ENCODE data around the gene SNAPC2.

DNA sequence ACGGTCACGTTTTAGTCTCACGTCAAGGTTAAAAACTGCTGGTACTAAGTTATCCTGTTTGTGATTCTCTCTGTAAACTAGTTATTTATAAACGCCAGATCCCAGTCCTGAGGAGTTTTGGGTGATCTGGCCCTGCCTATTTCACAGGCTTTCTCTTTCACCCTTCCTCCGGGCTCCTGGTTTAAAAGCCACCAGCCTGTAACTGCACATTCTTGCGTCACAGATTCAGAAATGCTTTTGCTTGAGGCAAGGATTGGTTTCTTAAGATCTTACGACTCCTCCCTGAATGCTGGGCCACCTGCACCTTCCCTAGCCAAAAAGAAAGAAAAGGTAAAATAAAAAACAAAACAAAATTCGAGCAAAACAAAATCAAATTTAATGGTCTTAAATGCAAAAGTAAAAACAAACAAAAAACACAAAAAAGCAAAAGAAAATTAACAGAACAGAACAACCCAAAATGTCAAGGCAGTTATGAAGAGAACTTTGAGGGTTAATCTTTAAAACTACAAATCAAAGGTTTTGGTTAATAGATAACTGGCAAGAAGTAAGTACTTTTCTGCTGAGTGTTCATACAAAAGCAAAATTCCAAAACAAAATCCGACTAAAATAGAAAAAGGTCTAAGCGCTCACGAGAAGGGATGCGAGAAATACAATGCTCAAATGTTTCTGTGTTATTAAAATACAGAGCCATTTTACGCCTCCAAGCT, 41.9 kb downstream of the SNAPC2 start:
- TF ChIP-seq POLR2A (IDR thresholded peaks at IDR 0.05; ENCODE audit: extremely low read depth, insufficient read length) = no peak
- TF ChIP-seq, protein P1, sequence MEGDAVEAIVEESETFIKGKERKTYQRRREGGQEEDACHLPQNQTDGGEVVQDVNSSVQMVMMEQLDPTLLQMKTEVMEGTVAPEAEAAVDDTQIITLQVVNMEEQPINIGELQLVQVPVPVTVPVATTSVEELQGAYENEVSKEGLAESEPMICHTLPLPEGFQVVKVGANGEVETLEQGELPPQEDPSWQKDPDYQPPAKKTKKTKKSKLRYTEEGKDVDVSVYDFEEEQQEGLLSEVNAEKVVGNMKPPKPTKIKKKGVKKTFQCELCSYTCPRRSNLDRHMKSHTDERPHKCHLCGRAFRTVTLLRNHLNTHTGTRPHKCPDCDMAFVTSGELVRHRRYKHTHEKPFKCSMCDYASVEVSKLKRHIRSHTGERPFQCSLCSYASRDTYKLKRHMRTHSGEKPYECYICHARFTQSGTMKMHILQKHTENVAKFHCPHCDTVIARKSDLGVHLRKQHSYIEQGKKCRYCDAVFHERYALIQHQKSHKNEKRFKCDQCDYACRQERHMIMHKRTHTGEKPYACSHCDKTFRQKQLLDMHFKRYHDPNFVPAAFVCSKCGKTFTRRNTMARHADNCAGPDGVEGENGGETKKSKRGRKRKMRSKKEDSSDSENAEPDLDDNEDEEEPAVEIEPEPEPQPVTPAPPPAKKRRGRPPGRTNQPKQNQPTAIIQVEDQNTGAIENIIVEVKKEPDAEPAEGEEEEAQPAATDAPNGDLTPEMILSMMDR (IDR thresholded peaks at IDR 0.05; ENCODE audit: low read depth, low read length) = no peak

Measured in NB4 (cell line).